GM21367 (cell line): ENCODE data around the gene ZNF506.
"Not testable (repeated sequence)": the region's sequence is repeated elsewhere in the genome, so short reads cannot be mapped to it uniquely, and the experiment has no call there.

Experiments used
- ATAC-seq: cut with Tn5 transposase; IDR thresholded peaks from one replicate; pipeline ENCODE4 v1.9.1; 2021; ENCODE audit not compliant: unreplicated experiment

The ZNF506 gene

GRCh38 chr19:19746286-19747213 lies 75.0 kb downstream of the ZNF506 start:
- no peak for ATAC-seq

- ATAC-seq: no peak
These were observed 75.9 kb downstream of the ZNF506 start for GRCh38 chr19:19745496-19746285.

- ATAC-seq: no peak
These were observed 76.9 kb downstream of the ZNF506 start for GRCh38 chr19:19744641-19745040.

GRCh38 chr19:19743921-19744320 lies 77.6 kb downstream of the ZNF506 start:
- ATAC-seq: not testable (repeated sequence)

GRCh38 chr19:19743176-19743575 lies 78.4 kb downstream of the ZNF506 start:
- no peak for ATAC-seq

GRCh38 chr19:19742773-19743172 lies 78.8 kb downstream of the ZNF506 start:
- no peak for ATAC-seq
